Activated effector memory CD4-positive, alpha-beta T cell treated with Interleukin-2 at 50 U/mL for 16 hours (primary cell): Measurements from ENCODE around the gene CLDND2.

Experiments used
- DNase-seq: peaks from one replicate; pipeline ENCODE4 v3.0.0-alpha.2; 2020

The CLDND2 gene

GRCh38 chr19:51380379-51380778 is 11.6 kb upstream of the CLDND2 start:
- no peak for DNase-seq

- no peak for DNase-seq
Measured at GRCh38 chr19:51377422-51377821, 8.6 kb upstream of the CLDND2 start.

GRCh38 chr19:51375504-51376221 is 6.9 kb upstream of the CLDND2 start:
- no peak for DNase-seq

GRCh38 chr19:51372649-51373504 is 4.1 kb upstream of the CLDND2 start, which contains the start of gene NKG7:
Gene NKG7 (minus strand): TSS chr19:51372654. CDS start chr19:51372535, 119 bp downstream.
- peak; percentile 62 for DNase-seq

GRCh38 chr19:51372021-51372648 is 3.3 kb upstream of the CLDND2 start:
- DNase-seq = no peak

- DNase-seq = no peak
Measured at GRCh38 chr19:51371186-51371690, 2.4 kb upstream of the CLDND2 start.

- DNase-seq = no peak
Measured at GRCh38 chr19:51370230-51370629, 1.4 kb upstream of the CLDND2 start.

GRCh38 chr19:51367565-51368365 is 1.0 kb downstream of the CLDND2 start:
- DNase-seq = peak; percentile 92

GRCh38 chr19:51367255-51367564 is 1.6 kb downstream of the CLDND2 start:
- DNase-seq = no peak

GRCh38 chr19:51366389-51367254 is 2.2 kb downstream of the CLDND2 start:
- DNase-seq = peak; percentile 85

GRCh38 chr19:51365965-51366388 is 2.8 kb downstream of the CLDND2 start, which contains the start of gene ETFB:
Gene ETFB (minus strand): TSS chr19:51366388. CDS start chr19:51366326, 62 bp downstream.
- DNase-seq = no peak

GRCh38 chr19:51365211-51365964 is 3.4 kb downstream of the CLDND2 start:
- DNase-seq = no peak

GRCh38 chr19:51364200-51365106 is 4.3 kb downstream of the CLDND2 start:
- no peak for DNase-seq

GRCh38 chr19:51361239-51361638 is 7.6 kb downstream of the CLDND2 start:
- DNase-seq = no peak

GRCh38 chr19:51359294-51359693 is 9.5 kb downstream of the CLDND2 start:
- no peak for DNase-seq

GRCh38 chr19:51357952-51358351 is 10.9 kb downstream of the CLDND2 start:
- no peak for DNase-seq

GRCh38 chr19:51356159-51356801 is 12.5 kb downstream of the CLDND2 start:
- DNase-seq = no peak

- DNase-seq = no peak
Measured at GRCh38 chr19:51354742-51355148, 14.1 kb downstream of the CLDND2 start.
